NCI-H524 treated with DMSO at 0.1 percent for 48 hours (cell line): ENCODE data around the gene IL15RA.

Source experiments
- DNase-seq: peaks from one replicate; lab custom pipeline; 2025; lab: John Stamatoyannopoulos, UW

The IL15RA gene, protein sequence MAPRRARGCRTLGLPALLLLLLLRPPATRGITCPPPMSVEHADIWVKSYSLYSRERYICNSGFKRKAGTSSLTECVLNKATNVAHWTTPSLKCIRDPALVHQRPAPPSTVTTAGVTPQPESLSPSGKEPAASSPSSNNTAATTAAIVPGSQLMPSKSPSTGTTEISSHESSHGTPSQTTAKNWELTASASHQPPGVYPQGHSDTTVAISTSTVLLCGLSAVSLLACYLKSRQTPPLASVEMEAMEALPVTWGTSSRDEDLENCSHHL

GRCh38 chr10:5977471-5978229, at the start of gene IL15RA:
Gene IL15RA (minus strand): TSS chr10:5977543. CDS start chr10:5977492, 51 bp downstream.
- no peak for DNase-seq

DNA sequence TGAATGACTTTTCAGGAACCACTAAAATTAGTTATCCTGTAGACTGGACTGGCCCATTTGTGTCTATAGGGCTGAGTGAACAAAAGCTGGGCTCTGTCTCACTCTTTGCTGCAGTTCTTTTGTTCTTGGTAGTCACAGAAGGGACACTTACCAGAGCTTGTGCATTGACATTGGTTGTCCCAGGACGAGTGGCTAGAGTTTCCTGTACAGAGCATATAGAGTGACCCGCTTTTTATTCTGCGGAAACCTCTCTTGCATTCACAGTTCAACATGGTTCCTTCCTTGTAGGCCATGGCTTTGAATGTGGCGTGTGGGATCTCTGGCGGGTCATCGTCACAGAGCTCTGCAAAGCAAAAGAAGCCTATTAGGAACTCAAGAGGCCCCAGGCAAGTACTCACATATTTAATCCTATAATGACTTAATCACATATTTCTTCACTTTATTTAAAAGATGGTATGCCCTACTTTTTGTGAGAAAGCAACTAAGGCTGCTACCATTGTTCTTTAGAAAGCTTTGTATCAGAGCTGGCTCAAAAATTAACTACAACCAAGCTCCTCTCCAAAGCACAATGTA, 48.4 kb upstream of the IL15RA start:
- no peak for DNase-seq

GRCh38 chr10:6024334-6024682, 47.0 kb upstream of the IL15RA start:
- DNase-seq, result no peak

- no peak for DNase-seq
Observed at GRCh38 chr10:6023661-6024333, 46.5 kb upstream of the IL15RA start.

DNA sequence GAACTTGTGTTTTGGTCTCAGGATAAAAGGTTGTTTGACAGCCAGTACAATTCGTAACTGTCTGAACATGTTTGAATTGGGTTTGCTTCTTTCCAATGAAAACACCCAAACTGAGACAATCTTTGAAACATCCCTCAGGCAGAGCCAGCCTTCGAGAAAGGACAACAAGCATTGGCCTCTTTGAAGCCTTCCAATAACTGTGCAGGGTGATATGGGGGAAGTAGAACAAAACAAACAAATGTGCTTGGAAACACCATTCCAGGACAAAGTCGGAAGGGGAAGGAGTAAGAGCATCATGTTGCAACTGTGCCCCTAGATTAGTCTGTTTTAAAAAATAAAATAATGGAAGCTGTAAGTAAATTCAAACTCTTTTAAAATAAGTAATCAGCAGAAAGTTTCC, 45.3 kb upstream of the IL15RA start:
- no peak for DNase-seq

- no peak for DNase-seq
Observed at GRCh38 chr10:6020826-6021225, 43.5 kb upstream of the IL15RA start.

DNA sequence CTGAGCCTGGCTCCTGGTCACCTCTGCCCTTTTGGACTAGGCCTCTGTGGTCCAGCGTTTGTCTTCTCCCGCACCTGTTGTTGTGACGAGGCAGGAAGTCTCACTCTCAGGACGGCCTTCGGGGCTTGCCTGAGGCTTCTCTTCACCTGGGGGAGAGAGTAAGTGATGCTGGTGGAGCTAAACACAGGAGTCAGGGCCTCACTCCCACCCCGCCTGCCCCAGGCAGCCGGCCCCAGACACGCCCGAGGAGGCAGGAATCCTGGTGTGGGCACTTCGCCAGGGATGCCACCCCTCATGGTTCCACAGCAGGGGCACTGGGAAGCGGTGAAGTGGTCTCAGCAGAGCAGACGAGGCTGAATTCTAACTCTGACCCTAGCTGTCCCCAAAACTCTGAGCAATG, 42.5 kb upstream of the IL15RA start:
- no peak for DNase-seq

DNA sequence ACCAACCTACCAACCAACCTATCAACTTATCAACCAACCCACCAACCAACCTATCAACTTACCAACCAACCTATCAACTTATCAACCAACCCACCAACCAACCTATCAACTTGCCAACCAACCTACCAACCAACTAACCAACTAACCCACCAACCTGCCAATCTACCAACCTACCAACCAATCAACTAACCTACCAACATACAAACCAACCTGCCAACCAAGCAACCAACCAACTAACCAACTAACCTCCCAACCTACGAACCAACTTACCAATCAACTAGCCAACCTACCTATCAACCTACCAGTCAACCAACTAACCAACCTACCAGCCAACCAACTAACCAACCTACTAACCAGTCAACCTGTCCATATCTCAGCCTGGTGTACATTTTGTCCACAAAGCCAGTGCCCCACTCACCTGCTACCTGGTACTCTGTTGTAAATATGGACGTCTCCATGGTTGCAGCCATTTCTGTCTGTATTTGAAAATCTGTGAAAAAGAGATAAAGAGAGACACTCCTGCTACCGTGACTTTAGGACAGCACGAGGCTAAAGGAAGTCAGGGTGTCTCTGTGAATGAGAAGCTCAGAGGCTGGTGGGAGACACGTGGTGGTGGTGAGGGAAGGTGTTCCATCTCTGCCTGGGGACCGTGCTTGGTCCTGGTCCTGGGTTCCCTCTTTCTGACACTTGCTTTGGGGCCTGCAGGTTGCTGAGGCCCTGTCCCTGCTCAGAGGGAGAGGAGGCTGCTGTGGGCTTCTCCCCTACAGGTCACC, 41.9 kb upstream of the IL15RA start:
- no peak for DNase-seq

- no peak for DNase-seq
Observed at GRCh38 chr10:6018422-6018821, 41.1 kb upstream of the IL15RA start.

GRCh38 chr10:6017781-6018354, 40.5 kb upstream of the IL15RA start:
- DNase-seq, result no peak

- DNase-seq, result no peak
Observed at GRCh38 chr10:6014241-6014761, 37.0 kb upstream of the IL15RA start.

- no peak for DNase-seq
Observed at GRCh38 chr10:6013413-6014192, 36.3 kb upstream of the IL15RA start.

- no peak for DNase-seq
Observed at GRCh38 chr10:6012121-6012905, 35.0 kb upstream of the IL15RA start.

- no peak for DNase-seq
Observed at GRCh38 chr10:6011558-6011957, 34.2 kb upstream of the IL15RA start.

- no peak for DNase-seq
Observed at GRCh38 chr10:6010569-6010968, 33.2 kb upstream of the IL15RA start.

DNA sequence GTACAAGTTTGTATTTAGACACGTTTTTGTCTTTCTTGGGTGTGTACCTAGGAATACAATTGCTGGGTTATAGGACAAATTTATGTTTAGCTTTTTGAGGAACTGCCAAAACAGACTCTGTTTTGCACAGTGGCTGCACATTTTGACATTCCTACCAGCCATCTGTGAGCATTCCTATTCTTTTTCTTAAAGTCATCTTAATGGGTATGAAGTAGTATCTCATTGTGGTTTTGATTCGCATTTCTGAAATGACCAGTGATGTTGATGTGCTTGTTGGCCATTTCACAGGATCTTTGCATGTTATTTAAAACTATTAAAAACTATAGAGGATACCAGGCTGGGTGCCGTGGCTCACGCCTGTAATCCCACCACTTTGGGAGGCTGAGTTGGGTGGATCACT, 32.6 kb upstream of the IL15RA start:
- no peak for DNase-seq

DNA sequence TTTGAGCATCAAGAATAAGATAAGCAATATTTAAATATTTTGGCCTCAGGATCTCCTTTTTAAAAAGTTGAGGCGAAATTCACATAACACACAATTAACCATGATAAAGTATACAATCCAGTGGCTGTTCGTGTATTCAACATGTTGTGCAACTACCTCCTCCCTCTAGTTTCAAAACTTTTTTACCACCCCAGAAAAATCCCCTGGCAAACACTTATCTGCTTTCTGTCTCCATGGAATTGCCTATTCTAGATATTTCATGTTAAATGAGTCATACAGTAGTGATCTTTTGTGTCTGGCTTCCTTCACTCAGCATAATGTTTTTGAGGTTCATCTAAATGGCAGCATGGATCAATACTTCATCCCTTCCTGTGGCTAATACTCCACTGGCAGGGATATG, 31.8 kb upstream of the IL15RA start:
- DNase-seq, result no peak

DNA sequence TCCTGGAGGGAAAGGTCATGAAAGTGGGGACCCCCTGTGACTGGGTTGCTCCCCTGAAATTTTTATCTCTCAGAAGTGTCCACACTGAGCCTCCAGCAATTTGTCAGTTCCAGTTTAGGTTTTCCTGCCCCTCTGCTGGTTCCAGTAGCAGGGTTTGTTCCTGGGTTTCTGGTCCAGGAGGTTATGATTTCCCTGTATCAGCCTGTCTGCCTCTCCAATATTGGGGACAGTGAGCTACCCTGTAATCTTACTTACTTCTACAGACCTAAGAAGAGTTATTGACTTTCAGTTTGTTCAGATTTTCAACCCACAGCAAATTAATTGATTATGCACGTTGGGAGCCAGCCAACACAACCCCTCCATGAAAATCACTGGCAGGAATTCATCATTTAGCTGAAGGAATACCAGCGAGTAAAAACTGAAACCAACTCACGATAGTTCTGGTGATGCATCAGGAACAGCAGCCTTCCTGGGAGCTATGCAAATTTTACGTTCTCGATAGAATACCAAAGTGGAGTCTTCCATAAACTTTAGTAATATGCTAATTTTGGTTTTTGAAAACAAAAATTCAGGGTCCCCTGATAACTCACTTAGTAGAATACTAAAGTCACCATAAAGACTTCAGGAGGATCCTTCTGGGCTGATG, 31.3 kb upstream of the IL15RA start:
- DNase-seq, result no peak

GRCh38 chr10:6006991-6007390, 29.6 kb upstream of the IL15RA start:
- DNase-seq, result no peak
